ENCODE results near the gene TMBIM4. TPM values are rescaled to one million over a fixed set of nuclear protein-coding genes. Genes with fewer than 3 reads are reported as not detected.
A peak's percentile ranks its signal among the peaks of the same experiment; 100 is the strongest.
"Not testable (repeated sequence)": the region's sequence is repeated elsewhere in the genome, so short reads cannot be mapped to it uniquely, and the experiment has no call there.

The TMBIM4 gene
- total RNA-seq, 2 donors from 2014 or later, result 18.7 to 21.9 TPM

DNA sequence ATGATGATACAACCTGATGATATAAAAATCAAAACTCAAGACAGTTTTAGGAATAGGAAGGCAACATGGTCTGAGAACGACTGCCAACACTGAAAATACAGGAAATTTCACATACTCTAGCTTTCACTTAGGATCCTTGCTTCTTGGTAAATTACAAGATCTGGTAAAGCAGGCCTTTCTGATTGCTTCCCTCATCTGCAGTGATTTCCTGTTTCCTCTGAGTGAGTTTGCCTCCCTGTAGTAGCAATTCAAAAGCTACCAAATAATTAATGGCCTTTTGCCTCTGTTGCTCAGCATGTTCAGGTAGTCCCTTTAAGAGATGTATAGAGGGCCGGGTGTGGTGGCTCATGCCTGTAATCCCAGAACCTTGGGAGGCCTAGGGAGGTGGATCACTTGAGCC is 17.2 kb upstream of the TMBIM4 start:
- H3K9ac ChIP-seq (ENCODE audit: extremely low read depth, low read length, poor library complexity, severe bottlenecking), result no peak overlapping the region
- no peak overlapping the region for H3K4me3 ChIP-seq (ENCODE audit: low read length)
- peaks cover 57% of the 10 kb centered on the region for H3K27me3 Mint-ChIP-seq (ENCODE audit: insufficient read depth)
- no peaks in the 10 kb centered on the region for H3K4me1 Mint-ChIP-seq
- peak; percentile 24 for DNase-seq
- H3K36me3 Mint-ChIP-seq (ENCODE audit: low read depth), result no peaks in the 10 kb centered on the region
- H3K27me3 ChIP-seq (ENCODE audit: control insufficient read depth, insufficient read depth, low read length, poor library complexity, severe bottlenecking), result peaks cover 53% of the 10 kb centered on the region
- 91 to 93% methylated on average over 2 of the region's 2 CpGs for WGBS, 2 experiments (ENCODE audit: insufficient coverage in 1 of 2, insufficient read length in 1 of 2)
- H3K27ac Mint-ChIP-seq, result no peak overlapping the region
- H3K9me3 ChIP-seq (ENCODE audit: control insufficient read depth, low read length), result no peaks in the 10 kb centered on the region
- no peaks in the 10 kb centered on the region for H3K36me3 ChIP-seq (ENCODE audit: control insufficient read depth, insufficient read depth, low read length)
- no peaks in the 10 kb centered on the region for H3K9me3 Mint-ChIP-seq
- no peak overlapping the region for H3K27ac ChIP-seq (ENCODE audit: low read depth, low read length)
- no peaks in the 10 kb centered on the region for H3K4me1 ChIP-seq (ENCODE audit: control insufficient read depth, insufficient read depth, low read length)
- H3K4me3 Mint-ChIP-seq, result no peak overlapping the region
- TF ChIP-seq, protein P1, sequence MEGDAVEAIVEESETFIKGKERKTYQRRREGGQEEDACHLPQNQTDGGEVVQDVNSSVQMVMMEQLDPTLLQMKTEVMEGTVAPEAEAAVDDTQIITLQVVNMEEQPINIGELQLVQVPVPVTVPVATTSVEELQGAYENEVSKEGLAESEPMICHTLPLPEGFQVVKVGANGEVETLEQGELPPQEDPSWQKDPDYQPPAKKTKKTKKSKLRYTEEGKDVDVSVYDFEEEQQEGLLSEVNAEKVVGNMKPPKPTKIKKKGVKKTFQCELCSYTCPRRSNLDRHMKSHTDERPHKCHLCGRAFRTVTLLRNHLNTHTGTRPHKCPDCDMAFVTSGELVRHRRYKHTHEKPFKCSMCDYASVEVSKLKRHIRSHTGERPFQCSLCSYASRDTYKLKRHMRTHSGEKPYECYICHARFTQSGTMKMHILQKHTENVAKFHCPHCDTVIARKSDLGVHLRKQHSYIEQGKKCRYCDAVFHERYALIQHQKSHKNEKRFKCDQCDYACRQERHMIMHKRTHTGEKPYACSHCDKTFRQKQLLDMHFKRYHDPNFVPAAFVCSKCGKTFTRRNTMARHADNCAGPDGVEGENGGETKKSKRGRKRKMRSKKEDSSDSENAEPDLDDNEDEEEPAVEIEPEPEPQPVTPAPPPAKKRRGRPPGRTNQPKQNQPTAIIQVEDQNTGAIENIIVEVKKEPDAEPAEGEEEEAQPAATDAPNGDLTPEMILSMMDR (conservative IDR thresholded peaks at IDR 0.05), result no peak

DNA sequence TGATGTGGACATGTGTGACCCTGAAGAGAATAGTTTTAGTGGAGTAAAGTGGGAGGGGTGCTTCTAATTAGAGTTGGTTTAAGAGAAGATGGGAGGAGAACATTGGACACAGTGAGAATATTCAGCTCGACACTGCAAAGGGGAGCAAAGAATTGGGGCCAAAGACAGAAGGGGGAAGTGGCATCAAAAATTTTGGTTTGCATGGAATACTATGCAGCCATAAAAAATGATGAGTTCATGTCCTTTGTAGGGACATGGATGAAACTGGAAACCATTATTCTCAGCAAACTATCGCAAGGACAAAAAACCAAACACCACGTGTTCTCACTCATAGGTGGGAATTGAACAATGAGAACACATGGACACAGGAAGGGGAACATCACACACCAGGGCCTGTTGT is 15.0 kb upstream of the TMBIM4 start:
- H3K4me1 ChIP-seq (ENCODE audit: control insufficient read depth, insufficient read depth, low read length); H3K9me3 ChIP-seq (ENCODE audit: control insufficient read depth, low read length); H3K36me3 Mint-ChIP-seq (ENCODE audit: low read depth); H3K9me3 Mint-ChIP-seq; H3K9ac ChIP-seq (ENCODE audit: extremely low read depth, low read length, poor library complexity, severe bottlenecking); H3K27ac Mint-ChIP-seq; H3K36me3 ChIP-seq (ENCODE audit: control insufficient read depth, insufficient read depth, low read length); H3K4me1 Mint-ChIP-seq; H3K4me3 ChIP-seq (ENCODE audit: low read length); H3K27ac ChIP-seq (ENCODE audit: low read depth, low read length); H3K4me3 Mint-ChIP-seq: not testable (repeated sequence)
- 71 to 91% methylated on average over 1 of the region's 3 CpGs for WGBS, 2 experiments (ENCODE audit: insufficient coverage in 1 of 2, insufficient read length in 1 of 2)
- peaks cover 38% of the 10 kb centered on the region for H3K27me3 Mint-ChIP-seq (ENCODE audit: insufficient read depth)
- peak; percentile 9 for DNase-seq
- H3K27me3 ChIP-seq (ENCODE audit: control insufficient read depth, insufficient read depth, low read length, poor library complexity, severe bottlenecking), result peaks cover 32% of the 10 kb centered on the region

DNA sequence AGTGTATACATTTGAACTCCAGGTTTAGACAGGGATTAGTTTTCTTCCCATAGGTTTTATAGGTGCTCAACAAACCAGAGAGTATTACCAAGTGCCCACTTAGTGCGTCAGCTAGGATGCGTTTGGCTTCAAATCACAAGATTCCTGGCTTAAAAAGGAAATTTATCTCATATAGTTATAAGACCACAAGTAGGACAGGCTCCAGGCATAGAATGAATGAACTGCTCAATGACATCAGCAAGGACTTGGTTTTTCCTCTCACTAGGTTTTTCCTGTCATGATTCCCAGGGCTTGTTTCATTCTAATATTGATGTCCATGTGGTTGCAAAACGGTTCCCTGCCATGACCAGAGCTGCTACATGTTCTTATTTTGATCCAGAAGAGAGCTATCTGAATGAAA is 13.2 kb upstream of the TMBIM4 start:
- Histone ChIP-seq H3K4me1 (ENCODE audit: control insufficient read depth, insufficient read depth, low read length) (no peaks in the 10 kb centered on the region), H3K27ac (ENCODE audit: low read depth, low read length) (no peak overlapping the region), H3K27me3 (ENCODE audit: control insufficient read depth, insufficient read depth, low read length, poor library complexity, severe bottlenecking) (peaks cover 24% of the 10 kb centered on the region), H3K36me3 (ENCODE audit: control insufficient read depth, insufficient read depth, low read length) (no peaks in the 10 kb centered on the region), H3K4me3 (ENCODE audit: low read length) (no peak overlapping the region), H3K9ac (ENCODE audit: extremely low read depth, low read length, poor library complexity, severe bottlenecking) (no peak overlapping the region), H3K9me3 (ENCODE audit: control insufficient read depth, low read length) (no peaks in the 10 kb centered on the region)
- H3K27me3 Mint-ChIP-seq (ENCODE audit: insufficient read depth), result peaks cover 27% of the 10 kb centered on the region
- H3K27ac Mint-ChIP-seq, result no peak overlapping the region
- no peaks in the 10 kb centered on the region for H3K9me3 Mint-ChIP-seq
- H3K4me3 Mint-ChIP-seq, result no peak overlapping the region
- no peaks in the 10 kb centered on the region for H3K4me1 Mint-ChIP-seq
- TF ChIP-seq, protein P1 (conservative IDR thresholded peaks at IDR 0.05), result no peak
- no peaks in the 10 kb centered on the region for H3K36me3 Mint-ChIP-seq (ENCODE audit: low read depth)
- 93 to 96% methylated on average over 3 of the region's 3 CpGs for WGBS, 2 experiments (ENCODE audit: insufficient coverage in 1 of 2, insufficient read length in 1 of 2)
- DNase-seq, result no peak

Measured in endodermal cell (in vitro differentiated cells).